Stimulated activated CD4-positive, alpha-beta T cell treated with anti-CD3 and anti-CD28 coated beads, TNF-alpha, amount 100 ng/mL, for 24 hours (primary cell): ENCODE measurements around the gene ADK.
"Not testable (repeated sequence)": the region's sequence is repeated elsewhere in the genome, so short reads cannot be mapped to it uniquely, and the experiment has no call there.

Experiments
- DNase-seq, 3 experiments: peaks; one replicate each; pipeline ENCODE4 v3.0.0-alpha.2; 2020; ENCODE audit warnings: low read depth in 3 of 3

ADK gene

GRCh38 chr10:74544106-74544505 is 393.1 kb downstream of the ADK start:
- DNase-seq = no peak

- DNase-seq = no peak
Observed at GRCh38 chr10:74548676-74549075, 397.7 kb downstream of the ADK start.

- no peak for DNase-seq
Observed at GRCh38 chr10:74556072-74556705, 405.2 kb downstream of the ADK start.

GRCh38 chr10:74557098-74557497 is 406.1 kb downstream of the ADK start:
- DNase-seq = no peak

- DNase-seq = no peak
Observed at GRCh38 chr10:74558403-74558802, 407.4 kb downstream of the ADK start.

DNA sequence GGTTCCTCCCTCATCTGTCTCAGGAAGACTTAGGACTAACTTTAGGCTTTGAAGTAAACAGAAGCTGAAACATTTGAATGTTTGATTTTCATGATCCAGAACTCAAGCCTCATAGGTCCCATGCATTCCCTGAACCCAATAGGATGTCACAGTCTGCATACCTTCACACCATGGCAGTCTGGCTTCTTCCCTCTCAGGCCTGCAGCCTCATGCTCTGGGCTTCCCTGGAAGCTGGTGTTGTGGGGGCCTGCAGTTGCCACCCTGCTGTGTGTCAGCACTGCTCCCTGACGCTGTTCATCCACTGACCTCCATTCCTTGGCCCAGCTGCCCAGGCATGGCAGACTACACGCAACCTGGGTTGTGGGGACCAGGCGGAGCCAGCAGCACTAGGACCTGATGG is 407.9 kb downstream of the ADK start:
- no peak for DNase-seq

DNA sequence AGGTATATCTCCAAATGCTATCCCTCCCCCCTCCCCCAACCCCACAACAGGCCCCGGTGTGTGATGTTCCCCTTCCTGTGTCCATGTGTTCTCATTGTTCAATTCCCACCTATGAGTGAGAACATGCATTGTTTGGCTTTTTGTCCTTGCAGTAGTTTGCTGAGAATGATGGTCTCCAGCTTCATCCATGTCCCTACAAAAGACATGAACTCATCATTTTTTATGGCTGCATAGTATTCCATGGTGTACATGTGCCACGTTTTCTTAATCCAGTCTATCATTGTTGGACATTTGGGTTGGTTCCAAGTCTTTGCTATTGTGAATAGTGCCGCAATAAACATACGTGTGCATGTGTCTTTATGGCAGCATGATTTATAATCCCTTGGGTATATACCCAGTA is 417.9 kb downstream of the ADK start:
- DNase-seq = not testable (repeated sequence)

- not testable (repeated sequence) for DNase-seq
Observed at GRCh38 chr10:74573497-74573896, 422.5 kb downstream of the ADK start.

- no peak for DNase-seq
Observed at GRCh38 chr10:74575191-74575720, 424.2 kb downstream of the ADK start.

DNA sequence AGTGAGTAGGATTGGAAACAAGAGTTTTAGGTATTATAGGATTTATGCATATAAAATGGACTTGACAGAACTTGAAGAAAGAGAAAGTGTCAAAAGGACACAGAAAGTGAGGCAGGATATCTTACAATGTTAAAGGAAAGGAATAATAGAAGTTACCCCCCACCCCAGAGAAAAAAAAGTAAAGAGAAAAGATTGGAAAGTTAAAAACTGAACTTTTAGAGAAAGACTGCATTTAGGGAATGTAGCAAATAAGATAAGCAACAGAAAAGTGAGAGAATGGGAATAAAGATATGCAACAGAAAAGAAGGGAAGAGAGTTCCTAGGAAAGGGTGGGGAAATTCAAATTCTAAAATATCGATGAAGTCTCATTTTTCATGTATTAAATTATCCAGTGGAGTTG is 424.9 kb downstream of the ADK start:
- no peak for DNase-seq

GRCh38 chr10:74576586-74576985 is 425.6 kb downstream of the ADK start:
- no peak for DNase-seq

GRCh38 chr10:74580438-74580837 is 429.4 kb downstream of the ADK start:
- not testable (repeated sequence) for DNase-seq

DNA sequence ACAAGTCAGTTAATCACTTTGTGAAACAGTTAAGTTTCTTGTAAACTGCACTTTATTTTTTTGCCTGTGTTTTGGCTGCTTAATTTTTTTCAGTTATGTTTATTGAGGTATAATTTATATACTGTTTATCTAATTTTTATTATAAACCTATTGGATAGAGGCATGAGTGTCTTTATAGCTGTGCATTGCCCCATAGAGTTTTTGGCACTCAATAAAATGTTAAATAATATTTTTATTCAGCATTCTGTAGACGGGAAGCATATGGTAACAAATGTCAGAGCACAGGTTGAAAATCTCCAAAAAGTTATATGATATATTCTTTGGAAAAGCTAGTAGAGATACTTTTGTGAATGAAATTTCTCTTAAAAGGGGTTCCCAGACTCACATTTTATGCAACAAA is 431.5 kb downstream of the ADK start:
- no peak for DNase-seq

- peak; percentile 15 to 45 (median 37) for DNase-seq
Observed at GRCh38 chr10:74585231-74586087, 434.4 kb downstream of the ADK start.

- peak in 2 of 3 experiments; percentile 9 to 25 for DNase-seq
Observed at GRCh38 chr10:74586088-74586585, 435.1 kb downstream of the ADK start.

GRCh38 chr10:74587109-74587854 is 436.3 kb downstream of the ADK start:
- no peak for DNase-seq

DNA sequence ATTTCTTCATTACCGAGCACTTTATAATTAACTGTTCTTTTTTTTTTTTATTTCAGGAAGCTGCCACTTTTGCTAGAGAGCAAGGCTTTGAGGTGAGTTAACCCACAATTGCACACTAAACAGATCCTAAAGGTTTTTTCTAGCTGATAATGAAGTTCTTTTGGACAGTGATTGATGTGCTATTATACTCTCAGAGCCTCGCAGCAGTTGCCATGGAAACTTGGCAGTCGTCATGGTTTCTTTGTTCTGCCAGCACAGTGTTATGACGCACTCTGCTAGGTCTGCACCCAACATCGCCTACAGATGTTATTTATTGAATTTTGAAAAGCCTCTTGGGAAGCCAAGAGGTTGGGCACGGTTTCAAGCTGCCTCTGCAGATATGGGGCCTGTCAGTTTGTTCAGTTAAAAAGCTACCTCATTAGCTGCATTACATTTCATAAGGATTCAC is 438.2 kb downstream of the ADK start:
- peak; percentile 65 to 84 (median 76) for DNase-seq

GRCh38 chr10:74589851-74590250 is 438.8 kb downstream of the ADK start:
- DNase-seq = no peak

- DNase-seq = no peak
Observed at GRCh38 chr10:74593470-74593869, 442.4 kb downstream of the ADK start.

DNA sequence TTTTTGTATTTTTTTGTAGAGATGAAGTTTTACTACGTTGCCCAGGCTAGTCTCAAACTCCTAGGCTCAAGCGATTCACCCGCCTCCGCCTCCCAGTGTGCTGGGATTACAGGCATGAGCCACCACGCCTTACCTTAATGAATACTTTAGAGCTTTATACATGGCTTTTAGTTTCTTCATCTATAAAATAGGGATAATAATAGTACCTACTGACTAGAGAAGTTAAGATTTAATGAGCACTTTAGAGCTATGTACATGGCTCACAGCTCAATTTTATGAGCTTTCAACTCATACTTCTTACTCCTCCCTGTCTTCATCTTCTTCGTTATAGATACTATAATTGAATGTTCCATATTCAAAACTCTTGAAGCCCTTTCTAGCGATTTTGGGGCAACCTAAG is 445.7 kb downstream of the ADK start:
- DNase-seq = no peak

DNA sequence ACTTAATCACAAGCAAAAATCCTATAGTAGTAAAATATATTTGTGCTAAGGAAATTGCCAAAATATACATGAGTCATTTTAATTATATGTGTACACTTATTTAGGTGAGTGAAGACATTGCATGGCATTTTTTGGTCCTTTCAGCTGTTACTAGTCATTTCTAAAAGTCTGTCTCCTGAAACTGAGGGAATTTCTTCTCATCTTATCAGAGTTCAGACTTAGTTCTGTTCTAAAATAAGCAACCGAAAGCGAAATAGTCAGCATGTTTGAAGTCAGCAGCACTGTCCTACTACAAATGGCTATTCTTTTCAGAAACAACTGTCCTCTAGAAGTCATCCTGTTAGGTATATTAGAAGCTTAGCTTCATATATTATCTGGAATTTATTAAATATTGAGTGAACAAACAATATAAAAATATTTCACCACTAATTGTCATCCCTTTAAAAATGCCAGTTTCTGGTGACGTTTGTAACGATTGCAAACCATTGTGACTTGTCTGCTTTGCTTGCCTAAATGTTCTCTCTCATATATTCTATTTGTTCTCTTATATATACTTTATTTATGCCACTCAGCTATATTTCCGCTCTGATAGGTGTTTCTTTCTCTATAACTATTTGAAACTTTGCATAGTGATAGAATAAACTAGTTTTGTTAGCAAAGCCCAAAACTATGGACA is 448.0 kb downstream of the ADK start:
- DNase-seq = no peak
